ENCODE measurements around the gene ITPRIPL2.
A peak's percentile ranks its signal among the peaks of the same experiment; 100 is the strongest.

The ITPRIPL2 gene

DNA sequence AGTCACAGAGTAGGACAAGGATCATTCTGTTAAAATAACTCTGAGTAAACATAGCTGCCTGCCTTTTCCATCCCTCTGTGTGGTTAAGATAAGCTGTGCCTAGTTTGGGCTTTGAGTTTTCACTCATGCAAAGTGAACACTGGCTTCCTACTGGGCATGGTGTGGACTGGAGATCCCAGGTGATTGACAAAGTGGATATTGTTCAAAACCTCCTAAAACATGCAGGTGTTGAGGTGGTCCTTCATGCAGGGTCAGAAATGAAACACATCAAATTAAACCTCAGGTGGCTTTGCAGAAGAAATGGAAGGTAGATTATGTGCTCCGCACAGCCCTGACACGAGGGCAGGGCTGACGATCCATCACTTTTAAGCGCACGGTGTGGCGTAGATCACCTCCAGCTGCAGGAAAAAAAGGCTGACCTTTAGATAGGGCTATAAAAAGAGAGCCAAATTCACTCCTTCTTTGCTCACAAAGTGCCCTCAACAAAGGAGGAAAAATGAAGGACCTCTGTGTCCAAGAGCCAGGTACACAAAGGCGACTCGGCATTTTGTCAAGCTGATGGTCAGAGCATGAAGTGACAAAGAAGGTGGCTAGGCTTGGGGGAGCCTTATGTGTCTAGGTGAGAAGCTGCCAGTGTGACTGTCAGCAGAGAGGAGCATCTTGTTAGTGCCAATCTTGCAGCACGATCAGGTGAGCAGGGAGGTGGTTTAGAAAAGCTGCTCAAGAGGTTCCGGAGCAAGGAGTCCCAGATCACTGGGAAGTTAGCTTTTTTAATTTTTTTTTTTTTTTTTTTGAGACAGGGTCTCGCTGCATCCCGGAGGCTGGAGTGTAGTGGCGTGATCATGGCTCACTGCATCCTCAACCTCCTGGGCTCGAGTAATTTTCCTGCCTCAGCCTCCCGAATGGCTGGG lies 19.9 kb upstream of the ITPRIPL2 start:
- no peak for DNase-seq (ENCODE audit: low read depth)

DNA sequence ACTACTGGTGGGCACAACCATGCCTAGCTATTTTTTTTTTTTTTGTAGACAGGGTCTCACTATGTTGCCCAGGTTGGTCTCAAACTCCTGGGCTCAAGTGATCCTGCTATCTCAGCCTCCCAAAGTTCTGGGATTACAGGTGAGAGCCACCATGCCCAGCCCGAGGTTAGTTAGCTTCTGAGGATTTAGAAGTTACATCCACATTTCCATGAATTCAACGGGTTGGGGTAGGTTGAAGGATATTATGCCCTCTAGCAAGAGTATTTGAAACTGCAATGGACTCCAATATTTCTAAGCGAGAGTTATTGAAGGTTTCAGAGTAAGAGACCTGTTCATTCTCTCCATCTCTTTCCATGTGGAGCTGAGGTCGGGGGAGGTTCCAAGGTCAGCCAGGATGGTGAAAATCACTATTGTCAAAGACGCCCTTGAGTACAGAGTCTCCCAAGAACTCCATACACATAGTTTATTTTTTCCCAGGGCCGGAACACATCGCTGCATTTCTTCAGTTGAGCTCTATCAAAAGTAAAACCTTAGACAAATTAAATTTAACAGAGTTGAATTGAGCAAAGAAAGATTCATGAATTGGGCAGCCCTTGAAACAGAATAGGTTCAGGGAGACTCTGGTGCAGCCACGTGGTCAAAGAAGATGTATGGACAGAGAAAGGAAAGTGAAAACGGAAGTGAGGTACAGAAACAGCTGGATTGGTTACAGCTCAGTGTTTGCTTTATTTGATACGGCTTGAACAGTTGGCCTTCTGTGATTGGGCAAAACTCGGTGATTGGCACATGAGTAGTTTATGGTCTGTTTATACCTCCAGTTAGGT lies 19.0 kb upstream of the ITPRIPL2 start:
- DNase-seq (ENCODE audit: low read depth): no peak

- no peak for DNase-seq (ENCODE audit: low read depth)
Observed at GRCh38 chr16:19095654-19096053, 18.1 kb upstream of the ITPRIPL2 start.

GRCh38 chr16:19098173-19098572 lies 15.6 kb upstream of the ITPRIPL2 start:
- no peak for DNase-seq (ENCODE audit: low read depth)

- DNase-seq (ENCODE audit: low read depth): no peak
Observed at GRCh38 chr16:19102187-19102872, 11.4 kb upstream of the ITPRIPL2 start.

DNA sequence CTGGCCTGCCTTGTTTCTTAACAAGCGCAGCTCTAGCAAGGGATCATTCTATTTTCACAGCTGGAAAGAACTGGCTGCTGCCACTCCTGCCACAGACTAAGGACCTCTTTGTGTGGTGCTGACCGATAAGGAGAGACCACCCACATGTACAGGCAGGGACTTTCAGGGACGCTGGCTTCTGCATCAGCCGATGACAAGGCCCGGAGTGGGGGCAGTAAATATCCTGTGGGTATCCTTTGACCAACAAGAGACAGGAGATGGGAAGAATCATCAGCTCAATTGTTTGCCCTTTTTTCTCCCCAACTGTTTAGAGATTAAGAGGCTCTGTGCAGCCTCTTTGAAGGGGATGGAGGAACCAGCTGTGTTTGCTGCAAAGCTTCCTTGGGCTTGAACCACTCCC lies 9.2 kb upstream of the ITPRIPL2 start:
- DNase-seq (ENCODE audit: low read depth): no peak

DNA sequence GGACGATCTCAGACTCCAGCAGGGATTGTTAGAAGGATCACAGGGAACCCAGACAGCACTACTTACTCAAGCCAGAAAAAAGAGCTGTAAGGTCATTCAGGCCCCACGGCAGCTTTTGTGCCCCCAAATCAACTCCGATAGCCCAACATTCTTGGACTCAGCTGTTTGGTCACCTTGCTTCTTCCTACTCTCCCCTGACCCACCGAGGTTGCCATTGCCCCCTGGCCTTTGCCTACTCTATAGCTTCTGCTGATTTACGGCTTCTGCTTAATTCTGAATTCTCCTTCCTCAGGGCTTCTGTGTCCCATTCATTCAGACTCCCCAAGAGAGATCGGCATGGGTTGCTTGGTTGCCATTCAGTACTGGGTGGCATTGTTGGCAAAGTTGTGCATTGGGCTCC lies 8.6 kb upstream of the ITPRIPL2 start:
- no peak for DNase-seq (ENCODE audit: low read depth)

- no peak for DNase-seq (ENCODE audit: low read depth)
Observed at GRCh38 chr16:19105891-19106624, 7.7 kb upstream of the ITPRIPL2 start.

DNA sequence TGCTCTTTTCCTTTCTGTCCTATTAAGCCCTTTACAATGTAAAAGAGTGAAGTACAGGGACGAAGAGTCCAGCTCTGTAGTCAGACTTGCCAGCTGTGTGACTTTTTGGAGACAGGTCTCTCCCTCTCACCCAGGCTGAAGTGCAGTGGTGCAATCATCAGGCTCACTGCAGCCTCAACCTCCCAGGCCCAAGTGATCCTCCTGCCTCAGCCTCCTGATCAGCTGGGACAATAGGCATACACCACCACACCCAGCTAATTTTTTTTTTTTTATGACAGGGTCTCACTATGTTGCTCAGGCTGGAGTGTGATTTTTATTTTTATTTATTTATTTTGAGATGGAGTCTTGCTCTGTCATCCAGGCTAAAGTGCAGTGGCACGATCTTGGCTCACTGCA lies 7.1 kb upstream of the ITPRIPL2 start:
- no peak for DNase-seq (ENCODE audit: low read depth)

DNA sequence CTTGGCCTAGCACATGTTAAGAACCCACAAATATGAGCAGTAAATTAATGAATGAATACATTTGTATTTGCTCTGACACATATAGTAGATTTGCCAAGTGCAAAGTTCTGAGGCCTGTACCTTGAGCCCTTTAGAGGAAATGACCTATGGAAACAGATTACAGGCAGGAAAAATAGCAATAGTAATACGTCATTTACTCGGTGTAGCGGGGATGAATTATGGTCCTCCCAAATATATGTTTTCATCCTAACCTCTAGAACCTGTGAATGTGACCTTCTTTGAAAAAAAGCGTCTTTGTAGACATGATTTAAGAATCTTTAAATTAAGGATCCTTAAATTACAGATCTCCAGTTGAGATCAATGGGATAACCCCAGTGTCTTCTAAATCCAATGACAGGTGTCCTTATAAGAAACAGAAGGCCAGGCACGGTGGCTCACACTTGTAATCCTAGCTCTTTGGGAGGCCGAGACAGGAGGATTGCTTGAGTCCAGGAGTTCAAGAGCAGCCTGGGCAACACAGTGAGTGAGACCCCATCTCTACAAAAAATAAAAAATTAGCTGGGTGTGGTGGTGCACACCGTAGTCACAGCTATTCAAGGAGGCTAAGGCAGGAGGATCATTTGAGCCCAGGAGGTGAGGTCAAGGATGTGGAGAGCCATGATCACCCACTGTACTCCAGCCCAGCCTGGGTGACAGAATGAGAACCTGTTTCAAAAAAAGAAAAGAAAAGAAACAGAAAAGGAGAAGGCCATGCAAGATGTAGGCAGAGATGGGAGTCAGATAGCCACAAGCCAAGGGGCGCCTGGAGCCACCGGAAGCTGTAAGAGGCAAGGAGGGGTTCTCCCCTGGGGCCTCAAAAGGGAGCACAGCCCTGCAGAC lies 5.1 kb upstream of the ITPRIPL2 start:
- DNase-seq (ENCODE audit: low read depth): no peak

DNA sequence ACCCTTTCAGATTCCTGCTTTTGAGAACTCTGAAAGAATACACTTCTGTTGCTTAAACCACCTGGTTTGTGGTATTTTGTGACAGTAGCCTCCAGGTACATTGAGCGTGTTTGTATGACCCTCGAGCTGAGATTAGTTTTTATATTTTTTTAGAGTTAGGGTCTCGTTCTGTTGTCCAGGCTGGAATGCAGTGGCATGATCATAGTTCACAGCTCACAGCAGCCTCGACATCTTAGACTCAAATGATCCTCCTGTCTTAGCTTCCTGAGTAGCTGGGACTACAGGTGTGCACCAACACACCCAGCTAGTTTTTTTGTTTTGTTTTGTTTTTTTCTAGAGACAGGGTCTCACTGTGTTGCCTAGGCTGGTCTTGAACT lies 4.5 kb upstream of the ITPRIPL2 start:
- DNase-seq (ENCODE audit: low read depth): no peak

DNA sequence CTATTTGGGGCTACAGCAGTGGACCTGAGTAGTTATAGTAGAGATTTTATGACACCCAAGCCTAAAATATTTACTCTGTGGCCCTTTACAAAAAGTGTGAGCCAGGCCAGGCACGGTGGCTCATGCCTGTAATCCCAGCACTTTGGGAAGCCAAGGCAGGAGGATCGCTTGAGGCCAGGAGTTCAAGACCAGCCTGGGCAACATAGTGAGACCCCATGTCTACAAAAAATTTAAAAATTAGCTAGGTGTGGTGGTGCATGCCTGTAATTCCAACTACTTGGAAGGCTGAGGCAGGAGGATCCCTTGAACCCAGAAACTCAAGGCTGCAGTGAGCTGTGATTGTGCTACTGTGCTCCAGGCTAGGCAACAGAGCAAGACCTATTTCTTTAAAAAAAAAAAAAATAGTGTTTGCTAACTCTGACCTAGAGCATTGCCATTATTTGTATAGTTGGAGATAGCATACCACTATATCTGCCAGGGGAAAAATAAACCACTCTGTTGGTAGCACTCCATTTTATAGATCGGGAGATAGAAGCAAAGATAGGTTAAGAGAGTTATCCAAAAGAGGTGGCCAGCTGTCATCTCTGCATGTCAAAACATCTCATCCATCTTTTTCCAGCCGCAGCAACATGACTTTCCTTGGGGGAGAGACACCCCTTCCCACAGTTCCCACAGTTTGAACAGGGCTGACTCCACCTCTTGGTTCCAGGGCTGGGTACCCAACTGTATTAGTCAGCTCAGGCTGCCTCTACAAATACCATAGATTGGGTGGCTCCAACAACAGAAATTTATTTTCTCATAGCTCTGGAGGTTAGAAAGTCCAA lies 3.0 kb upstream of the ITPRIPL2 start:
- no peak for DNase-seq (ENCODE audit: low read depth)

- no peak for DNase-seq (ENCODE audit: low read depth)
Observed at GRCh38 chr16:19112099-19112407, 1.7 kb upstream of the ITPRIPL2 start.

DNA sequence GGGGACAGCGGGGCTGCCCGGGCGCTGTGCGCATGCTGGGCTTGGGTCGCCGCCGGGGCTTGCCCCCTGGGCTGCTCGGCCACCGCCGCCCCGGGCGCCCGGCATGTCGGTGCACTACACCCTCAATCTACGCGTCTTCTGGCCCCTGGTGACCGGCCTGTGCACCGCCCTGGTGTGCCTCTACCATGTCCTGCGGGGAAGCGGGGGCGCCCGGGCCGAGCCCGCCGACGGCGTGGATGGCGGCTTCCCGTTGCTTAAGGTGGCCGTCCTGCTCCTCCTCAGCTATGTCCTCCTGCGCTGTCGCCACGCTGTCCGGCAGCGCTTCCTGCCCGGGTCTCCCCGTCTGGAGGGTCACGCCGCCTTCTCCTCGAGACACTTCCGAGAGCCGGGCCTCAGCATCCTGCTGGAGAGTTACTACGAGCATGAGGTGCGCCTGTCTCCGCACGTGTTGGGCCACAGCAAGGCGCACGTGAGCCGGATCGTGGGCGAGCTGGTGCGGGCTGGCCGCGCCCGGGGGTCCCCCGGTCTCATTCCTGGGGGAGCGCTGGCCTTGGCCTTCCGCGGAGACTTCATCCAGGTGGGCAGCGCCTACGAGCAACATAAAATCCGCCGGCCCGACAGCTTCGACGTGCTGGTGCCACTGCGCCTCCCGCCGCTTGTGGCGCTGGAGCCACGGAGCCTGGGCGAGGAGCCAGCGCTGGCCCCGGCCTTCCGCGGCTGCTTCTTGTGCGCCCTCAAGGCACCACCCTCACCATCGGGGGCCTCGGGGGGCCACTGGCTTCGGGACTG lies 789 bp downstream of the ITPRIPL2 start:
- DNase-seq (ENCODE audit: low read depth): peak; percentile 60

GRCh38 chr16:19115148-19116021 lies 1.6 kb downstream of the ITPRIPL2 start:
- no peak for DNase-seq (ENCODE audit: low read depth)

- DNase-seq (ENCODE audit: low read depth): no peak
Observed at GRCh38 chr16:19116711-19117449, 3.1 kb downstream of the ITPRIPL2 start.

GRCh38 chr16:19118938-19119431 lies 5.2 kb downstream of the ITPRIPL2 start:
- peak; percentile 88 for DNase-seq (ENCODE audit: low read depth)

Measured in fibroblast of gingiva (primary cell).